Subcutaneous abdominal adipose tissue (tissue), 5 donors: ENCODE measurements around the gene SCFD2.

ENCODE experiments used
- H3K27ac ChIP-seq: one replicate; pipeline ENCODE4 v1.7.0; 2013; ENCODE audit warnings: low read depth, mild to moderate bottlenecking, inconsistent platforms, low read length, moderate library complexity
- H3K27me3 ChIP-seq, 5 donors: one replicate each; pipeline ENCODE4 v1.7.0; 2013; ENCODE audit warnings: low read length in 5 of 5, inconsistent platforms in 1 of 5; ENCODE audit not compliant: control insufficient read depth in 5 of 5, insufficient read depth in 4 of 5
- H3K36me3 ChIP-seq, 5 donors: one replicate each; pipeline ENCODE4 v1.7.0; 2013; ENCODE audit warnings: low read length in 5 of 5; ENCODE audit not compliant: control insufficient read depth in 5 of 5, insufficient read depth in 5 of 5
- H3K4me1 ChIP-seq, 5 donors: one replicate each; pipeline ENCODE4 v1.7.0; 2013; ENCODE audit warnings: low read length in 5 of 5, mild to moderate bottlenecking in 3 of 5, moderate library complexity in 1 of 5; ENCODE audit not compliant: control insufficient read depth in 5 of 5, insufficient read depth in 5 of 5
- H3K4me3 ChIP-seq, 5 donors: one replicate each; pipeline ENCODE4 v1.7.0; 2013; ENCODE audit warnings: low read length in 5 of 5, low read depth in 1 of 5
- H3K9ac ChIP-seq, 5 donors: one replicate each; pipeline ENCODE4 v1.7.0; 2013; ENCODE audit warnings: low read length in 5 of 5, mild to moderate bottlenecking in 4 of 5, moderate library complexity in 3 of 5
- H3K9me3 ChIP-seq, 5 donors: one replicate each; pipeline ENCODE4 v1.7.0; 2013; ENCODE audit warnings: low read length in 5 of 5; ENCODE audit not compliant: control insufficient read depth in 5 of 5
- donor health status: healthy.
- donor health status: healthy.
- donor health status: healthy.
- donor health status: healthy.
- donor health status: healthy.

SCFD2 gene

DNA sequence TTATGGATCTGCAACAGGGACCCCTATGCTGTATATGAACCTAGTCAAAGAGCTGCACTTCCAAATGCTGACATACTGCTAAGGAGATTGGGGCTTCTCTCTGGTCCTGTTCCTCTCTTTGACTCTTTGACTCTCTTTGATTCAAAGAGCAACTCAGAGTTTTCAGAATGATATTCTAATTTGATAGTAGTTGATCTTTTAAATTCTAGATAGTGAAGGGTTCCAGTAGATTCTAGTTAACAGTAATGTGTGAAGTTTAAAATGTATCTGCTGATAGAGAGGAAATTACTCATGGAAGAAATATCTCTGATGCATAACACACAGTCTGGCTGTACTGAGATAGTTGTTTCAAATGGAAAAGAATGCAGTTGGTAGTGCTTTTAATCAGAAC is 264.7 kb downstream of the SCFD2 start:
- Histone ChIP-seq H3K4me3 (no peak overlapping the region), H3K9me3 (no peaks in the 10 kb centered on the region), H3K36me3 (no peaks in the 10 kb centered on the region), H3K27me3 (no peaks in the 10 kb centered on the region), H3K9ac (no peak overlapping the region), H3K27ac (no peak overlapping the region), H3K4me1 (peaks cover 0 to 5% (median 3%) of the 10 kb centered on the region in 5 donors)

DNA sequence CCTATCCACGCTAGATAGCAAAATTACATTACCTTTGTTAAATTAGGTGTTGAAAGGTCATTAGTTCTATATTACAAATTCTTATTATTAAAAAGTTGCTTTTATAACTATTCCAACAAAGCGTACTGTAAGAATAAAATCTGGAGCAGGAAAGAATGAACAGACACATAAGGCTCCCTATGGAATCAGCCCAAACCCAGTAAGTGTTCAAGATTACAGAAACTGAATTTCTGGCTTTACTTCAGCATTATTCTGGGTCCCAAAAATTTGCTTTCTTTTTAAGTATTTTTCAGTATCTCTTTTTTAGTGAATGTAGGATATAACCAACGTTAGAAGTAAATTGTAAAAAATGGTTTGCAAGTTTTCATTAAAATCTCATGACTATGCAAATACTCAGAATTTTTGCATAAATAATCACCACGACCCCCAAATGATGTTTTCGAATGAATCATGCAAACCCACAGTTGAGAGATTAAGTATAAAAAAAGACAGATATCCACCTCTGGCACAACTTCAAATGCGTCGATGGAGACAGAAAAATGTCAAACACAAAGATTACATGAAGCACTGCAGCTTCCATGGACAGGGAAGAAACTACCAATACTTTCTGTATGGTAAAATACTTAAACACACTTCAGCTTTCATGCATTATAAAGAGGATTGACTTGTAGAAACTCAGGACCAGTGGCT is 265.2 kb downstream of the SCFD2 start:
- Histone ChIP-seq H3K4me3 (no peak overlapping the region), H3K9ac (no peak overlapping the region), H3K27me3 (no peaks in the 10 kb centered on the region), H3K4me1 (peaks cover 0 to 5% (median 3%) of the 10 kb centered on the region in 5 donors), H3K9me3 (no peaks in the 10 kb centered on the region), H3K36me3 (no peaks in the 10 kb centered on the region), H3K27ac (no peak overlapping the region)

DNA sequence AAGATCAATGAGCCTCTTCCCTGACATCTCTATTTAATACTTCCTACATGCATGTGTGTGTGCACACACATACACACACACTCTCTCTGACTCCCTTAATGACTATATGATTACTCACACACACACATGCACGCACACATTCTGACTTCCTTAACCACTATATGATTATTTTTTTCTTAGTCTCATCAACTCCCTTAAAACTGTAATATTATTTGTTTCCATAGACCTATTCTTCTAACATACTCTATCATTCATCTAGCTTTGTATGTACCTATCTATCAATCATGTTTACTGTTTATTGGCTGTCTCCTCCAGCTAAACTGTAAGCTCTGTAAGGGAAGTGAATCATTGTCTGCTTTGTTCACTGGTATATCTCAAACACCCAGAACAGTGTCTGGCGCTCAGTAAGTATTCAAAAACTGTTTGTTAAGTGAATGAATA is 267.2 kb downstream of the SCFD2 start:
- peaks cover 0 to 3% (median 0%) of the 10 kb centered on the region in 5 donors for H3K9me3 ChIP-seq
- peaks cover 0 to 5% (median 3%) of the 10 kb centered on the region in 5 donors for H3K4me1 ChIP-seq
- no peak overlapping the region for H3K9ac ChIP-seq
- no peaks in the 10 kb centered on the region for H3K27me3 ChIP-seq
- H3K4me3 ChIP-seq: no peak overlapping the region
- no peaks in the 10 kb centered on the region for H3K36me3 ChIP-seq
- no peak overlapping the region for H3K27ac ChIP-seq

DNA sequence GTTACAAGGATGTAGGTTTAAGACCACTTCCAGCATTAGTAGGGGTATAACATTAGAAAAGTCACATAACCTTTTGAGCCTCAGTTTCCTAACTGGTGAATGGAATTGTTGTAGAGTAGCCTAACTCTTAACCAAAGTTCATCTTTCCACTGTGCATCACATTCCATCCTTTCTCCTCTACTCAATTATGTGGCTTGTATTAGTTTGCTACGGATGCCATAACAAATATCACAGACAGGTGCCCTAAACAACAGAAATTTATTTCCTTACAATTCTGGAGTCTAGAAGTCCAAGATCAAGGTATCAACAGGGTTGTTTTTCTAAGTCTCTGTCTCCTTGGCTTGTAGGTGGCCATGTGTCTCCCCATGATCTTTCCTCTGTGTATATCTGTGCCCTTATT is 271.8 kb downstream of the SCFD2 start:
- Histone ChIP-seq H3K9me3 (peaks cover 0 to 3% (median 0%) of the 10 kb centered on the region in 5 donors), H3K27ac (no peak overlapping the region), H3K4me3 (no peak overlapping the region), H3K4me1 (peaks cover 0 to 18% (median 9%) of the 10 kb centered on the region in 5 donors), H3K27me3 (no peaks in the 10 kb centered on the region), H3K36me3 (no peaks in the 10 kb centered on the region), H3K9ac (no peak overlapping the region)

DNA sequence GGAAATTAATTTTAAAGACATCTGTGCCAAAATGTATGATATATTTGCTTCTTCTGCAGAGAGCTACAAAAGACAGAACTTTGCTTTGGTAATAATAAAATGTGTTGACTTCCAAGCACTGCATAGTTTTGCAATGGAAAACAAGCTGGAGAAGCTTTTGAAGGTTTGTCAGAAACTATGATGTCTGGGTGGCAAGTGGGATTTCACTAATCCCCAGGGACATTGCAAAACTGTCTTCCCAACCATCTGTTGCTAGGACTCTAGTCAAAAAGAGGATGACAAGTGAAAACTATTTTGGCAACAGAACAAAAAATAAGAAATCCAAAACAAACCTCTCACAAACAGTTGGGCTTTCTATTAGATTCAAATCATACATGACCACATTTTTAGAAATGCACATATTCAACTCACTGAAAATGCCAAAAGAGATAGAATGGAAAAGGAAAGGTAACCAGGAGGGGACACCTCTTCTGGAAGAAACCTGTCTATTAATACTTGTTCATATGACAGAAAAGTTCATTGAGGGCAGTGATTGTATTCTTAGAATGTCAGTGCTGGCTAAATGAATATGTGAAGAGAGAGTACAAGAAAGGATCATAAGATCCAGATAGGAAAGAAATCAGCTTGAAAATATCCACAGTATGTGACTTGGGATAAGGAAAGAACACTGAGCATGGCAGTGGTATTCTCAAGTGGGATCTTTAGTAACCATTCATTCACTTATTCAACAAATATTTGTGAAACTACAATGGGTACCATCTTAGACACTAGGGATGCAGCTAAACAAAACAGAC is 275.7 kb downstream of the SCFD2 start:
- Histone ChIP-seq H3K27ac (peak overlapping the region; percentile 21), H3K27me3 (no peaks in the 10 kb centered on the region), H3K4me1 (peaks cover 0 to 29% (median 13%) of the 10 kb centered on the region in 5 donors), H3K9ac (no peak overlapping the region), H3K36me3 (no peaks in the 10 kb centered on the region), H3K4me3 (no peak overlapping the region), H3K9me3 (peaks cover 0 to 3% (median 0%) of the 10 kb centered on the region in 5 donors)

DNA sequence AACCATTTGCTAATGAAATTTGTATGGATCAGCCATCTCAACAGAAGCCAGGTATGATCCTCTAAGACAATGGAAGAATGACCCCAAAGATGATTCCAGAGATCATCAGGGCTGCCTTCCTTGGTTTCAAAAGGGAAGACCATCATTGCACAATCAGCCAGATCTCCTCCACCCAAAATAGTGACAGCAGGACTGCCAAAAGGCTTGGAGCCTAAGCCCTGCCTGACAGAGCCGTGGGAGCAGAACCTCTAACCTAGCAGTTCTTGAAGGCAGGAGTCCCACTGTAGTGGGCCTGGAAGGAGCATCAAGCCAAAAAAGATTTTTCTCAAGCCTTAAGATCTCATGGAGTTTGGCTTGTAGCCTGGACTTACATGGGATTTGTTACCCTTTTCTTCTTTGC is 277.7 kb downstream of the SCFD2 start:
- Histone ChIP-seq H3K36me3 (no peaks in the 10 kb centered on the region), H3K9me3 (peaks cover 0 to 11% (median 6%) of the 10 kb centered on the region in 5 donors), H3K4me3 (no peak overlapping the region), H3K9ac (no peak overlapping the region), H3K27ac (no peak overlapping the region), H3K4me1 (peaks cover 0 to 29% (median 13%) of the 10 kb centered on the region in 5 donors), H3K27me3 (no peaks in the 10 kb centered on the region)

DNA sequence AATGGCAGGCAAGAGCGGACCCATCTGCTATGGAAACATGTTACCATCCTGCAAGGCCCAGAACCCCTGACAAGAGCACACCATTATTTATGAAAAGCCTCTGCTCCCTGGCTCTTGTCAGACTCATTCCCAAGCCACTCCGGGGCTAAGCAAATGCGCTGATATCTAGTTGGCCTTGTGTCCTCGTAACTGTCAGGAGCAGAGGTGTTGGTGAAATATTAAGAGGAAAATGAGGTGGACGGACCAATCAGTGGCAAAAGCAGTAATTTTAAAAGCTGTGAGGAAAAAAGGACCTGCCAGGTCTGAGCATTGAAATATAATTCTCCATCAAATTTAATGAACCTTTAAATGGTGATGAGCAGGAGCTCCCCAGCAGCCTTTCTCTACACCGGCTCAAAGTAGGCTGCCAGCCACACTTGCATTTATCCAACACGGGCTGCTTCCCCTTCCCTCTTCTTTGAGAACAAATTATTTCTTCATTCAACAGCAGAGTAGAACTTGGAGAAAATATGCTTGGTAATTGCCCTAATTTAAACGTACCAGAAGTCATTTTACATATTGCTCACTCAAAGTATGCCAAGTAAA is 289.4 kb downstream of the SCFD2 start:
- Histone ChIP-seq H3K9ac (no peak overlapping the region), H3K4me3 (no peak overlapping the region), H3K27me3 (no peaks in the 10 kb centered on the region), H3K9me3 (no peaks in the 10 kb centered on the region), H3K4me1 (no peaks in the 10 kb centered on the region), H3K27ac (no peak overlapping the region), H3K36me3 (peaks cover 0 to 2% (median 0%) of the 10 kb centered on the region in 5 donors)

DNA sequence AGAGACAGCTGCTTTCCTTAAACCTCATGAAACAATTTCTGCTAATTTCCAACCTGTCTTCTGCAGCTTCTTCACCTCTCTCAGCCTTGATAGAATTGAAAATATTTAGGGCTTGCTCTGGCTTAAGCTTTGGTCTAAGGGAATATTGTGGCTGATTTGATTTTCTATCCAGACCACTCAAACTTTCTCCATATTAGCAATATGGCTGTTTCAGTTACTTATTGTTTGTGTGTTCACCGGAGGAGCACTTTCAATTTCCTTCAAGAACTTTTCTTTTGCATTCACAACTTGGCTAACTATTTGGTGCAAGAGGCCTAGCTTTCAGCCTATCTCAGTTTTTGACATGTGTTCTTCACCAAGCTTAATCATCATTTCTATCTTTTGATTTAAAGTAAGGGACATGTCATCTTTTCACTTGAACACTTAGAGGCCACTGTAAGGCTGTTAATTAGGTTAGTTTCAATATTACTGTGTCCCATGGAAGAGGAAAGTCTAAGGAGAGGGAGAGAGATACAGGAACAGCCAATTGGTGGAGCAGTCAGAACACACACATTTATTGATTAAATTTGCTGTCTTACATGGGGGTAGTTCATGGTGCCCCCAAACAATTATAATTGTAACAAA is 290.6 kb downstream of the SCFD2 start:
- no peak overlapping the region for H3K4me3 ChIP-seq

DNA sequence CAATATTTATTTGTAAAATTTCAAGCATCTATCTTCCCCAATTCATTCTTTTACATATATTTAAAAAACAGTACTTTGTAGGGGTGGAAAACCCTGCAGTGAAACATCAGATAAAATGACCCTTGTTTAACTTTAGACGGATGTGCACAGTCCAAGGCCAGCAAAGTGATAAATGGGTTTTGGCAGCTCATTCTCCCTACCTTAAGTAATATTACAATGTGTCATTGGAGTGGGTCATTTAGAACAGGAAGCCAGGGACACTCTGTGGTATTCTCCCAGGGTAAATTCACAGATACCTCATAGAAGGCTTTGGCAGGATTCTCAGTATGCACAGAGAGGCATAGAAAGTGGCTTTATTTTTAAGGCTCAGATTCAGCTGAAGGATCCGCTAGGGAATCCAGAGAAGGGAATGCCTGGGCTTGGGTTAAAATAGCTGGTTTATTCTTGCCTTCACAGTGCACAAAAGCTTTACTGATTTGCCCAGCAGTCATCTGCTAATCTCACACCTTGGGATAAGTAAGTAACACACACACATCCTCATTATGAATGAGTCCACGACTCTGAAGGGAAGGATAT is 297.0 kb downstream of the SCFD2 start:
- Histone ChIP-seq H3K4me1 (no peaks in the 10 kb centered on the region), H3K9me3 (no peaks in the 10 kb centered on the region), H3K36me3 (peaks cover 0 to 2% (median 0%) of the 10 kb centered on the region in 5 donors), H3K27me3 (no peaks in the 10 kb centered on the region), H3K27ac (no peak overlapping the region), H3K9ac (no peak overlapping the region), H3K4me3 (no peak overlapping the region)

More for the DNA sequence above, 290.6 kb downstream of the SCFD2 start:
- no peaks in the 10 kb centered on the region for H3K4me1 ChIP-seq
- H3K36me3 ChIP-seq: peaks cover 0 to 2% (median 0%) of the 10 kb centered on the region in 5 donors
- no peaks in the 10 kb centered on the region for H3K27me3 ChIP-seq
- no peak overlapping the region for H3K27ac ChIP-seq
- H3K9me3 ChIP-seq: no peaks in the 10 kb centered on the region
- H3K9ac ChIP-seq: no peak overlapping the region
